ENCODE results near the gene HEG1. TPM values are rescaled to one million over a fixed set of nuclear protein-coding genes. Genes with fewer than 3 reads are reported as not detected.

HEG1 gene
- total and polyA plus RNA-seq, 8 donors: 2.3 to 56.9 (median 21.5) TPM

DNA sequence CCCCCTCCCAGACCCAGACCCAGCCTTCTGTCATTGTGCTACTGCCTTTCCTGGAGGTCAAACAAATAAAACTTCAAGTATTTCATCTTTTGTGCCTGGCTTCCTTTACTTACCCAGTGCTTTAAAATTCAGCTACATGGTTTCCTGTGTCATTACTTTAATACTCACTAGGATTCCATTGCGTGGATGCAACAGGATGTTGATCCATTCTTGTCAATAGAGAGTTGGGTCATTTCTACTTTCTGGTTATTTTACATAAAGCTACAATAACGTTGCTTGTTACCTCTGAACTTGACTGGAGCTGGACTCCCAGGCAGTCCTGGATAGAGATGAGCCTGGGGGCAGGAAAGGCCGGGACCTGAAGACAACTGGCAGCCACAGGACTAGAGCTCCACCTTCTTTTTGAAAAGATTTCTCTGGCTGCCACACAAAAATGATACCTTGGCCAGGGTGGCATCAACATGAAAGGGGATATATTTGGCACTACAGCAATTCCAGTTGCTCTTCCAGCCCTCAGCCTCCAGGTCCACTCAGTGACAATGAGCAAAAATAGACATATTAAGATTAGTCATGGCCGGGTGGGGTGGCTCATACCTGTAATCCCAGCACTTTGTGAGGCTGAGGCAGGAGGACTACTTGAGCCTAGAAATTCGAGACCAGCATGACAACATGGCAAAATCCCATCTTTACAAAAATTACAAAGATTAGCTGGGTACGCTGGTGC lies 23.3 kb upstream of the HEG1 start:
- peaks cover 0 to 11% (median 3%) of the 10 kb centered on the region in 4 donors for H3K36me3 ChIP-seq
- DNase-seq: no peak
- no peaks in the 10 kb centered on the region for H3K9me3 ChIP-seq
- no peak overlapping the region for H3K4me3 ChIP-seq
- TF ChIP-seq EP300 (IDR thresholded peaks at IDR 0.05) (no peak), POLR2A (IDR thresholded peaks at IDR 0.05) (no peak), CTCF (IDR thresholded peaks at IDR 0.05) (no peak), POLR2AphosphoS5 (IDR thresholded peaks at IDR 0.05) (no peak)
- H3K4me1 ChIP-seq: peaks cover 0 to 5% (median 0%) of the 10 kb centered on the region in 4 donors
- no peak overlapping the region for H3K27ac ChIP-seq
- 81 to 90% (median 88%) methylated on average over 6 of the region's 6 CpGs for WGBS, 5 donors
- intact Hi-C loops (cut with DNase I; ENCODE audit: low total_unique reads): no loop called here
- H3K27me3 ChIP-seq: no peaks in the 10 kb centered on the region

GRCh38 chr3:125077864-125078263 lies 22.1 kb upstream of the HEG1 start:
- H3K9me3 ChIP-seq: no peaks in the 10 kb centered on the region
- peaks cover 0 to 11% (median 2%) of the 10 kb centered on the region in 4 donors for H3K4me1 ChIP-seq
- no peak for TF ChIP-seq POLR2A (IDR thresholded peaks at IDR 0.05)
- no peak for TF ChIP-seq POLR2AphosphoS5 (IDR thresholded peaks at IDR 0.05)
- TF ChIP-seq CTCF (IDR thresholded peaks at IDR 0.05): no peak
- no peak for TF ChIP-seq EP300 (IDR thresholded peaks at IDR 0.05)
- intact Hi-C loops (cut with DNase I; ENCODE audit: low total_unique reads): no loop called here
- no peaks in the 10 kb centered on the region for H3K27me3 ChIP-seq
- no peak overlapping the region for H3K27ac ChIP-seq
- DNase-seq: no peak
- WGBS, 5 donors: 90 to 98% (median 92%) methylated on average over 3 of the region's 3 CpGs
- no peak overlapping the region for H3K4me3 ChIP-seq
- H3K36me3 ChIP-seq: peaks cover 0 to 3% (median under 1%) of the 10 kb centered on the region in 4 donors

DNA sequence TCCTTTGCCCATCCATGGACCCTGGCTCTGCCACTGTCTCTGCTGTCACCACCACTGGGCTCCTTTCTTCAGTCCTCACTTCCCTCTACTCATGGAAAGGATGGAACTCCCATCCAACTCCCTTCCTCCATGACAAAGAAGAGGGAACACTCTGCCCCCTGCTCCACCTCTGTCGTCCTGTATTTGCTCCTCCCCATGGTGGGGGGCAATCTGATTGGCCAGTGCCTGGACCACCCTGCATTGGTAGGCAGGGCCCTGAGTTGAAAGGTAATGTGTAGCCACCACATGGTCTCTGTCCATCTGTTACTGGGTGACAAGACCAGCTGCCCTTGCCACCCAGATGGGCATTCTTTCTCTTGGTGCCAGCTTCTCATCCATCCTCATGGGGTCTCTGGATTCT lies 20.7 kb upstream of the HEG1 start:
- intact Hi-C loops (cut with DNase I; ENCODE audit: low total_unique reads): no loop called here
- 55 to 82% (median 67%) methylated on average over 1 of the region's 1 CpG for WGBS, 5 donors

GRCh38 chr3:125075738-125076137 lies 19.9 kb upstream of the HEG1 start:
- no peaks in the 10 kb centered on the region for H3K27me3 ChIP-seq
- peaks cover 0 to 11% (median 2%) of the 10 kb centered on the region in 4 donors for H3K4me1 ChIP-seq
- H3K4me3 ChIP-seq: no peak overlapping the region
- H3K9me3 ChIP-seq: no peaks in the 10 kb centered on the region
- no peak for TF ChIP-seq POLR2AphosphoS5 (IDR thresholded peaks at IDR 0.05)
- no peak for TF ChIP-seq POLR2A (IDR thresholded peaks at IDR 0.05)
- no peak for TF ChIP-seq EP300 (IDR thresholded peaks at IDR 0.05)
- TF ChIP-seq CTCF (IDR thresholded peaks at IDR 0.05): no peak
- WGBS, 5 donors: 46 to 75% (median 60%) methylated on average over 3 of the region's 3 CpGs
- H3K36me3 ChIP-seq: peaks cover 0 to 3% (median 0%) of the 10 kb centered on the region in 4 donors
- no peak overlapping the region for H3K27ac ChIP-seq
- intact Hi-C loops (cut with DNase I; ENCODE audit: low total_unique reads): no loop called here
- no peak for DNase-seq

More for the DNA sequence above, 20.7 kb upstream of the HEG1 start:
- Histone ChIP-seq H3K9me3 (no peaks in the 10 kb centered on the region), H3K4me3 (no peak overlapping the region), H3K27me3 (no peaks in the 10 kb centered on the region), H3K4me1 (peaks cover 0 to 11% (median 2%) of the 10 kb centered on the region in 4 donors), H3K27ac (no peak overlapping the region), H3K36me3 (peaks cover 0 to 3% (median 0%) of the 10 kb centered on the region in 4 donors)
- DNase-seq: no peak
- TF ChIP-seq EP300 (IDR thresholded peaks at IDR 0.05): no peak
- TF ChIP-seq POLR2AphosphoS5 (IDR thresholded peaks at IDR 0.05): no peak
- no peak for TF ChIP-seq POLR2A (IDR thresholded peaks at IDR 0.05)
- no peak for TF ChIP-seq CTCF (IDR thresholded peaks at IDR 0.05)

All from stomach (tissue), 9 donors.